ENCODE measurements around the gene C12orf75.

Gene C12orf75

GRCh38 chr12:105330283-105330930 is at the start of gene C12orf75:
Gene C12orf75, plus strand, starts transcription at chr12:105330691. Its CDS starts 201 bp downstream, at chr12:105330892.
- no peak within 1 kb of the TSS for H3K27ac ChIP-seq (ENCODE audit: low read depth, low read length)
- no peaks in the 10 kb centered on the region for H3K36me3 ChIP-seq (ENCODE audit: control insufficient read depth in 5 of 5, insufficient read depth in 5 of 5, low read length in 5 of 5)
- peak within 1 kb of the TSS; percentile 63 to 72 (median 66) for H3K4me3 ChIP-seq (ENCODE audit: low read depth in 1 of 5, low read length in 5 of 5)
- H3K9me3 ChIP-seq (ENCODE audit: control insufficient read depth in 5 of 5, low read length in 5 of 5), result no peaks in the 10 kb centered on the region
- peaks cover 0 to 15% (median 12%) of the 10 kb centered on the region in 5 donors for H3K4me1 ChIP-seq (ENCODE audit: control insufficient read depth in 5 of 5, insufficient read depth in 5 of 5, low read length in 5 of 5)
- peaks cover 0 to 10% (median 3%) of the 10 kb centered on the region in 5 donors for H3K27me3 ChIP-seq (ENCODE audit: control insufficient read depth in 5 of 5, insufficient read depth in 4 of 5, low read length in 5 of 5)
- H3K9ac ChIP-seq (ENCODE audit: low read length in 5 of 5), result peak within 1 kb of the TSS in 1 of 5 donors; percentile 41

- Histone ChIP-seq H3K27ac (ENCODE audit: low read depth, low read length) (no peak overlapping the region), H3K36me3 (ENCODE audit: control insufficient read depth in 5 of 5, insufficient read depth in 5 of 5, low read length in 5 of 5) (no peaks in the 10 kb centered on the region), H3K4me3 (ENCODE audit: low read depth in 1 of 5, low read length in 5 of 5) (no peak overlapping the region), H3K9me3 (ENCODE audit: control insufficient read depth in 5 of 5, low read length in 5 of 5) (no peaks in the 10 kb centered on the region), H3K27me3 (ENCODE audit: control insufficient read depth in 5 of 5, insufficient read depth in 4 of 5, low read length in 5 of 5) (peaks cover 0 to 5% (median 0%) of the 10 kb centered on the region in 5 donors), H3K4me1 (ENCODE audit: control insufficient read depth in 5 of 5, insufficient read depth in 5 of 5, low read length in 5 of 5) (no peaks in the 10 kb centered on the region), H3K9ac (ENCODE audit: low read length in 5 of 5) (no peak overlapping the region)
Observed at GRCh38 chr12:105280966-105281693, 49.4 kb upstream of the C12orf75 start.

GRCh38 chr12:105281694-105282049 is 48.8 kb upstream of the C12orf75 start:
- Histone ChIP-seq H3K4me3 (ENCODE audit: low read depth in 1 of 5, low read length in 5 of 5) (no peak overlapping the region), H3K9me3 (ENCODE audit: control insufficient read depth in 5 of 5, low read length in 5 of 5) (no peaks in the 10 kb centered on the region), H3K36me3 (ENCODE audit: control insufficient read depth in 5 of 5, insufficient read depth in 5 of 5, low read length in 5 of 5) (no peaks in the 10 kb centered on the region), H3K9ac (ENCODE audit: low read length in 5 of 5) (no peak overlapping the region), H3K4me1 (ENCODE audit: control insufficient read depth in 5 of 5, insufficient read depth in 5 of 5, low read length in 5 of 5) (no peaks in the 10 kb centered on the region), H3K27ac (ENCODE audit: low read depth, low read length) (no peak overlapping the region), H3K27me3 (ENCODE audit: control insufficient read depth in 5 of 5, insufficient read depth in 4 of 5, low read length in 5 of 5) (peaks cover 0 to 5% (median 0%) of the 10 kb centered on the region in 5 donors)

GRCh38 chr12:105285378-105285777 is 45.1 kb upstream of the C12orf75 start:
- Histone ChIP-seq H3K4me1 (ENCODE audit: control insufficient read depth in 5 of 5, insufficient read depth in 5 of 5, low read length in 5 of 5) (no peaks in the 10 kb centered on the region), H3K9me3 (ENCODE audit: control insufficient read depth in 5 of 5, low read length in 5 of 5) (no peaks in the 10 kb centered on the region), H3K27ac (ENCODE audit: low read depth, low read length) (no peak overlapping the region), H3K9ac (ENCODE audit: low read length in 5 of 5) (no peak overlapping the region), H3K27me3 (ENCODE audit: control insufficient read depth in 5 of 5, insufficient read depth in 4 of 5, low read length in 5 of 5) (peaks cover 0 to 5% (median 2%) of the 10 kb centered on the region in 5 donors), H3K4me3 (ENCODE audit: low read depth in 1 of 5, low read length in 5 of 5) (no peak overlapping the region), H3K36me3 (ENCODE audit: control insufficient read depth in 5 of 5, insufficient read depth in 5 of 5, low read length in 5 of 5) (no peaks in the 10 kb centered on the region)

GRCh38 chr12:105287408-105287807 is 43.1 kb upstream of the C12orf75 start:
- Histone ChIP-seq H3K9ac (ENCODE audit: low read length in 5 of 5) (no peak overlapping the region), H3K27me3 (ENCODE audit: control insufficient read depth in 5 of 5, insufficient read depth in 4 of 5, low read length in 5 of 5) (peaks cover 0 to 5% (median 2%) of the 10 kb centered on the region in 5 donors), H3K27ac (ENCODE audit: low read depth, low read length) (no peak overlapping the region), H3K9me3 (ENCODE audit: control insufficient read depth in 5 of 5, low read length in 5 of 5) (no peaks in the 10 kb centered on the region), H3K36me3 (ENCODE audit: control insufficient read depth in 5 of 5, insufficient read depth in 5 of 5, low read length in 5 of 5) (no peaks in the 10 kb centered on the region), H3K4me1 (ENCODE audit: control insufficient read depth in 5 of 5, insufficient read depth in 5 of 5, low read length in 5 of 5) (no peaks in the 10 kb centered on the region), H3K4me3 (ENCODE audit: low read depth in 1 of 5, low read length in 5 of 5) (no peak overlapping the region)

GRCh38 chr12:105288311-105288996 is 42.0 kb upstream of the C12orf75 start:
- no peaks in the 10 kb centered on the region for H3K9me3 ChIP-seq (ENCODE audit: control insufficient read depth in 5 of 5, low read length in 5 of 5)
- no peaks in the 10 kb centered on the region for H3K36me3 ChIP-seq (ENCODE audit: control insufficient read depth in 5 of 5, insufficient read depth in 5 of 5, low read length in 5 of 5)
- H3K4me1 ChIP-seq (ENCODE audit: control insufficient read depth in 5 of 5, insufficient read depth in 5 of 5, low read length in 5 of 5), result no peaks in the 10 kb centered on the region
- no peak overlapping the region for H3K9ac ChIP-seq (ENCODE audit: low read length in 5 of 5)
- no peak overlapping the region for H3K27ac ChIP-seq (ENCODE audit: low read depth, low read length)
- peaks cover 0 to 4% (median 2%) of the 10 kb centered on the region in 5 donors for H3K27me3 ChIP-seq (ENCODE audit: control insufficient read depth in 5 of 5, insufficient read depth in 4 of 5, low read length in 5 of 5)
- no peak overlapping the region for H3K4me3 ChIP-seq (ENCODE audit: low read depth in 1 of 5, low read length in 5 of 5)

- H3K27me3 ChIP-seq (ENCODE audit: control insufficient read depth in 5 of 5, insufficient read depth in 4 of 5, low read length in 5 of 5), result peaks cover 0 to 2% (median 0%) of the 10 kb centered on the region in 5 donors
- H3K9me3 ChIP-seq (ENCODE audit: control insufficient read depth in 5 of 5, low read length in 5 of 5), result no peaks in the 10 kb centered on the region
- no peaks in the 10 kb centered on the region for H3K4me1 ChIP-seq (ENCODE audit: control insufficient read depth in 5 of 5, insufficient read depth in 5 of 5, low read length in 5 of 5)
- no peak overlapping the region for H3K27ac ChIP-seq (ENCODE audit: low read depth, low read length)
- no peak overlapping the region for H3K9ac ChIP-seq (ENCODE audit: low read length in 5 of 5)
- no peak overlapping the region for H3K4me3 ChIP-seq (ENCODE audit: low read depth in 1 of 5, low read length in 5 of 5)
- H3K36me3 ChIP-seq (ENCODE audit: control insufficient read depth in 5 of 5, insufficient read depth in 5 of 5, low read length in 5 of 5), result no peaks in the 10 kb centered on the region
Observed at GRCh38 chr12:105289114-105289904, 41.2 kb upstream of the C12orf75 start.

GRCh38 chr12:105291531-105291930 is 39.0 kb upstream of the C12orf75 start:
- no peaks in the 10 kb centered on the region for H3K36me3 ChIP-seq (ENCODE audit: control insufficient read depth in 5 of 5, insufficient read depth in 5 of 5, low read length in 5 of 5)
- no peaks in the 10 kb centered on the region for H3K4me1 ChIP-seq (ENCODE audit: control insufficient read depth in 5 of 5, insufficient read depth in 5 of 5, low read length in 5 of 5)
- H3K27me3 ChIP-seq (ENCODE audit: control insufficient read depth in 5 of 5, insufficient read depth in 4 of 5, low read length in 5 of 5), result peaks cover 0 to 2% (median 0%) of the 10 kb centered on the region in 5 donors
- H3K27ac ChIP-seq (ENCODE audit: low read depth, low read length), result no peak overlapping the region
- no peak overlapping the region for H3K4me3 ChIP-seq (ENCODE audit: low read depth in 1 of 5, low read length in 5 of 5)
- H3K9ac ChIP-seq (ENCODE audit: low read length in 5 of 5), result no peak overlapping the region
- no peaks in the 10 kb centered on the region for H3K9me3 ChIP-seq (ENCODE audit: control insufficient read depth in 5 of 5, low read length in 5 of 5)

GRCh38 chr12:105292705-105293104 is 37.8 kb upstream of the C12orf75 start:
- Histone ChIP-seq H3K4me3 (ENCODE audit: low read depth in 1 of 5, low read length in 5 of 5) (no peak overlapping the region), H3K36me3 (ENCODE audit: control insufficient read depth in 5 of 5, insufficient read depth in 5 of 5, low read length in 5 of 5) (no peaks in the 10 kb centered on the region), H3K9me3 (ENCODE audit: control insufficient read depth in 5 of 5, low read length in 5 of 5) (no peaks in the 10 kb centered on the region), H3K9ac (ENCODE audit: low read length in 5 of 5) (no peak overlapping the region), H3K27me3 (ENCODE audit: control insufficient read depth in 5 of 5, insufficient read depth in 4 of 5, low read length in 5 of 5) (peaks cover 0 to 2% (median 0%) of the 10 kb centered on the region in 5 donors), H3K27ac (ENCODE audit: low read depth, low read length) (no peak overlapping the region), H3K4me1 (ENCODE audit: control insufficient read depth in 5 of 5, insufficient read depth in 5 of 5, low read length in 5 of 5) (no peaks in the 10 kb centered on the region)
